DOHH2 (cell line): ENCODE results near the gene ROBO1.

Source experiments
- EZH2phosphoT487 ChIP-seq: fragments of 200-600 bp; sonication (generic); IDR thresholded peaks from 2 replicates; pipeline ENCODE4 v1.6.1; 2017; ENCODE audit warnings: borderline replicate concordance, mild to moderate bottlenecking, antibody characterized with exemption, low read length, moderate library complexity, mixed read lengths
- TF ChIP-seq, protein P1 (sequence below): fragments of 200-600 bp; sonication (generic); IDR thresholded peaks from one replicate; pipeline ENCODE4 v1.5.1; 2014; ENCODE audit warnings: antibody characterized with exemption, mild to moderate bottlenecking, low read depth, low read length; ENCODE audit not compliant: poor library complexity, severe bottlenecking

DNA sequence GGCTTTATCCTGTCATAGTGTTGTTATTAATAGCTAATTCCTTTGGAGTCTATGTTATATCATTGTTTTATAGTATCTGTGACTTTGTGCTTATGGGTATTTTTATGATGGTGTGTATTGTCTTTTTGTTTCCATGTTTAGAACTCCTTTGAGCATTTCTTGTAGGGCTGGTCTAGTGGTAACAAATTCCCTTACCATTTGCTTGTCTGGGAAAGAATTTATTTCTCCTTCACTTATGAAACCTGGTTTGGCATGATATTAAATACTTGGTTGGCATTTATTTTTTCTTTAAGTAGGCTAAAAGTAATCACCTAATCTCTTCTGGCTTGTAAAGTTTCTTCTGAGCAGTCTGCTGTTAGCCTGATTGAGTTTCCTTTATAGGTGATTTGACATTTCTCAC, 47.7 kb upstream of the ROBO1 start:
- TF ChIP-seq, protein P1, sequence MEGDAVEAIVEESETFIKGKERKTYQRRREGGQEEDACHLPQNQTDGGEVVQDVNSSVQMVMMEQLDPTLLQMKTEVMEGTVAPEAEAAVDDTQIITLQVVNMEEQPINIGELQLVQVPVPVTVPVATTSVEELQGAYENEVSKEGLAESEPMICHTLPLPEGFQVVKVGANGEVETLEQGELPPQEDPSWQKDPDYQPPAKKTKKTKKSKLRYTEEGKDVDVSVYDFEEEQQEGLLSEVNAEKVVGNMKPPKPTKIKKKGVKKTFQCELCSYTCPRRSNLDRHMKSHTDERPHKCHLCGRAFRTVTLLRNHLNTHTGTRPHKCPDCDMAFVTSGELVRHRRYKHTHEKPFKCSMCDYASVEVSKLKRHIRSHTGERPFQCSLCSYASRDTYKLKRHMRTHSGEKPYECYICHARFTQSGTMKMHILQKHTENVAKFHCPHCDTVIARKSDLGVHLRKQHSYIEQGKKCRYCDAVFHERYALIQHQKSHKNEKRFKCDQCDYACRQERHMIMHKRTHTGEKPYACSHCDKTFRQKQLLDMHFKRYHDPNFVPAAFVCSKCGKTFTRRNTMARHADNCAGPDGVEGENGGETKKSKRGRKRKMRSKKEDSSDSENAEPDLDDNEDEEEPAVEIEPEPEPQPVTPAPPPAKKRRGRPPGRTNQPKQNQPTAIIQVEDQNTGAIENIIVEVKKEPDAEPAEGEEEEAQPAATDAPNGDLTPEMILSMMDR, result no peak
- TF ChIP-seq EZH2phosphoT487, result no peak
